NOMO-1 treated with DMSO at 0.1 percent for 48 hours (cell line): Measurements from ENCODE around the gene DDX46.
"Not testable (repeated sequence)": the region's sequence is repeated elsewhere in the genome, so short reads cannot be mapped to it uniquely, and the experiment has no call there.

Experiments
- DNase-seq: peaks from one replicate; lab custom pipeline; 2025; ENCODE audit not compliant: unreplicated experiment; lab: John Stamatoyannopoulos, UW

Gene DDX46

DNA sequence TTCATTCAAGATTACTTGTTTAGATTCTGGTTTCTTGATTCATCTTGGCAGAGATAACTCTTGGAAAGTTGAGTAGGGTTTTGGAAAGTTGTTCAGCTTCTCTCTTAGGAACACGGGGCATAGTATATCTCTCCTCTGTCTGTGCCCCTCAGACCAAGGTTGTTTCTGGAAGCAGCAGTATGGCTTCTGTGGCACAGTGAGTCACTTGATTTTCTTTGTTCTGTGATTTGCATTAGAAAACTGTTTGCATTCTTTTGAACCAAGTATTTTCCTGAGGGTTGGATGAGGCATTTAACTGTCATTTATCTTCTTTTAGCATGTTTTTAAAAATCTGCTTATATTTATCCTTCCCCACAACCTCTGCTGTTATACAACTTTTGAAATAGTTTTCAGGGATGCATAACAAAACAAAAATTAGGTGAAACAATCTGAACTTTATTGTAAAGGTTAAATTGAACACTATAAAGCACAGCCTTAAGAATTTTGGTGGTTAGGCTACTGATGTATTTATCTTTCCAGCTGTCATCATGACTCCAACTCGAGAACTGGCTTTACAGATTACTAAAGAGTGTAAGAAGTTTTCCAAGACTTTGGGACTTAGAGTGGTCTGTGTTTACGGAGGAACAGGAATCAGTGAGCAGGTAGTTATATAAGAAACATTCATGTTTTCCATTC is 26.5 kb downstream of the DDX46 start:
- no peak for DNase-seq

DNA sequence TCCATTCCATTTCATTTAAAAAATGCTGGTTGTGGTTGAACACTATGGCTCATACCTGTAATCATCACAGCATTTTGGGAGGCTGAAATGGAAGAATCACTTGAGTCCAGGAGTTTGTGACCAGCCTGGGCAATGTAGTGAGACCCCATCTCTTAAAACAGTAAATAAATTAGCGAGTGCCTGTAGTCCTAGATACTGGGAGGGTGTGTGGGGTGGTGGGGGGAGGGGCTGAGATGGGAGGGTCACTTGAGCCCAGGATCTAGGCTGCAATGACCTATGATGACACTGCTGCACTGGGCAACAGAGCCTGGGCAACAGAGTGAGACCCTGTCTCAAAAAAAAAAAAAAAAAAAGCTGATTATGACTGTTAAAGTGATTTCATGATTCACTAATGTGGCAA is 29.1 kb downstream of the DDX46 start:
- DNase-seq: no peak

DNA sequence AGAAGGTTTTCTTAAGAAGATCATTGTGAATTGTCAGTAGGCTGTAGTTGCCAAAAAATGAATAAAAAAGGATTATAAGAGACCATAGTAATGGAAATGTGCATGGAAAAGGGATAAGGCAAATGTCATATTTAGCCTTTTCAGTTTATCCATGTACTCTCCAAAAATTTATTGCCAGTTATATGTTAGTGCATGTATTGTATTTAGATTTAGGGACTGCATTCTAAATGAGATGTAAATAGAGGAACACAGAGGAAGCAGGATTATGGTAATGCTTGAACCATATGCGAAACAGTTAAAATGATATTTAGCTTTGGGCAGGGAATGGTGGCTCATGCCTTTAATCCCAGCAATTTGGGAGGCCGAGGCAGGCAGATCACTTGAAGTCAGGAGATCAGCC is 33.0 kb downstream of the DDX46 start:
- DNase-seq: no peak

- no peak for DNase-seq
Measured at GRCh38 chr5:134792286-134792685, 33.7 kb downstream of the DDX46 start.

- no peak for DNase-seq
Measured at GRCh38 chr5:134793111-134793510, 34.5 kb downstream of the DDX46 start.

GRCh38 chr5:134794082-134794481 is 35.5 kb downstream of the DDX46 start:
- DNase-seq: no peak

DNA sequence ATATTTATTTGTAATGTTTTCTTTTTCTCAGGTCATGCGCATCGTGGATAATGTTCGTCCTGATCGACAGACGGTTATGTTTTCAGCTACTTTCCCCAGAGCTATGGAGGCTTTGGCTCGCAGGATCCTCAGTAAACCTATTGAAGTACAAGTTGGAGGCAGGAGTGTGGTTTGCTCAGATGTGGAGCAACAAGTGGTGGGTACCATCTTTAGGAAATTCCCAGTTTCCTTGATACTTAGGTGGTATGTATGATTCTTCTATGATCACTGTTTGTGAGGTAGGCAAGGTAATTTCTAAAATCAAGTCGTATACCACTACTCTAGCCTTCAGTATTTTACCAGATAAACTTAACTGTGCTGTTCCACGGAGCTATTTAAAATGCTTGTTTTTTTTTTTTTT is 36.2 kb downstream of the DDX46 start:
- DNase-seq: no peak

GRCh38 chr5:134798468-134798867 is 39.9 kb downstream of the DDX46 start:
- DNase-seq: no peak

DNA sequence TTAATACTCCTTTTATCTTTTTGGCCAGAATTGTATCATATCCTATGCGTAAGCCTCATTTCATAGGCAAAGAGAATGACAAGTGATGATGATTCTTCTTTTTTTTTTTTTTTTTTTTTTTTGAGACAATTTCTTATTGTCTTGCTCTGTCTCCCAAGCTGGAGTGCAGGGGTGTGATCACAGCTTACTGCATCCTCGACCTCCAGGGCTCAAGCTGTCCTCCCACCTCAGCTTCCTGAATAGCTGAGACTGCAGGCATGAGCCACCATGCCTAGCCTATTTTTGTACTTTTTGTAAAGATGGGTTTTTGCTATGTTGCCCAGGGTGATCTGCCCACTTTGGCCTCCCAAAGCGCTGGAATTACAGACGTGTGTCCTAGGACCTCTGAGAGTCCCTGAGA is 45.2 kb downstream of the DDX46 start:
- DNase-seq: no peak

GRCh38 chr5:134813407-134813806 is 54.8 kb downstream of the DDX46 start:
- peak; percentile 64 for DNase-seq

DNA sequence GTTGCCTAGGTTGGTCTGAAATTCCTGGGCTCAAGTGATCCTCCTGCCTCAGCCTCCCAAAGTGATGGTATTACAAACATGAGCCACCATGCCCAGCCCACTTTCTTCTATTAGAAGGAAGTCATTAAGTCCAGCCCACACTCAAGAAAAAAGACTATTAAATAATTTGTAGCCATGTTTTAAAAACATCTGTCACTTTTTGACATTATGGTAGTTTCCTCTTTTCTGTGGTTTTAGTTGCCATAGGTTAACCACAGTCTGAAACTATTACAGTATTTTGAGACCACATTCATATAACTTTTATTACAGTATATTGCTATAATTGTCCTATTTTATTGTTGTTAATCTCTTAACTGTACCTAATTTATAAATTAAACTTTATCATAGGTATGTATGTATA is 55.2 kb downstream of the DDX46 start:
- DNase-seq: peak; percentile 92

- DNase-seq: no peak
Measured at GRCh38 chr5:134817006-134817405, 58.4 kb downstream of the DDX46 start.

GRCh38 chr5:134818776-134819175 is 60.2 kb downstream of the DDX46 start:
- DNase-seq: no peak

GRCh38 chr5:134819407-134819963 is 60.9 kb downstream of the DDX46 start:
- no peak for DNase-seq

- no peak for DNase-seq
Measured at GRCh38 chr5:134821841-134822240, 63.3 kb downstream of the DDX46 start.

- DNase-seq: no peak
Measured at GRCh38 chr5:134824681-134825080, 66.1 kb downstream of the DDX46 start.

DNA sequence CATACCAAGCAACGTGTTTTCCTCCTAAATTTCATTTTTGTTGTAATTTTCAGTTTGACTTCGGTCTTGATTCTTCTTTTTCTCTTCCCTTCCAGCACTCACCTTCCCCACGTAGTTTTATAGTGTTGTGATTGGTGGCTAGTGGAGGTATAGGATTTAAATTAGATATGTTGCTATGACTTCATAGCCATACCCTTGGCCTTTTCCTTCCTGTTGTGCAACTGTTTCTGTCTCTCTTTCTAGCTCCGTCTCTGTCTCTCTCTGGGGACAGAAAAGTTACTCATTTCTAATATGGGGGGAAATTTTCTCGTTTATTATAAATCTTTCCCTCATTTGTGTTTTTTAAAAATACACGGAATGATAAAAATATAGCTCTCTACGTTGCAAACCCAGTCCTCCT is 66.6 kb downstream of the DDX46 start:
- peak; percentile 60 for DNase-seq

- DNase-seq: no peak
Measured at GRCh38 chr5:134833340-134834032, 74.9 kb downstream of the DDX46 start.

GRCh38 chr5:134835623-134836022 is 77.0 kb downstream of the DDX46 start:
- no peak for DNase-seq

DNA sequence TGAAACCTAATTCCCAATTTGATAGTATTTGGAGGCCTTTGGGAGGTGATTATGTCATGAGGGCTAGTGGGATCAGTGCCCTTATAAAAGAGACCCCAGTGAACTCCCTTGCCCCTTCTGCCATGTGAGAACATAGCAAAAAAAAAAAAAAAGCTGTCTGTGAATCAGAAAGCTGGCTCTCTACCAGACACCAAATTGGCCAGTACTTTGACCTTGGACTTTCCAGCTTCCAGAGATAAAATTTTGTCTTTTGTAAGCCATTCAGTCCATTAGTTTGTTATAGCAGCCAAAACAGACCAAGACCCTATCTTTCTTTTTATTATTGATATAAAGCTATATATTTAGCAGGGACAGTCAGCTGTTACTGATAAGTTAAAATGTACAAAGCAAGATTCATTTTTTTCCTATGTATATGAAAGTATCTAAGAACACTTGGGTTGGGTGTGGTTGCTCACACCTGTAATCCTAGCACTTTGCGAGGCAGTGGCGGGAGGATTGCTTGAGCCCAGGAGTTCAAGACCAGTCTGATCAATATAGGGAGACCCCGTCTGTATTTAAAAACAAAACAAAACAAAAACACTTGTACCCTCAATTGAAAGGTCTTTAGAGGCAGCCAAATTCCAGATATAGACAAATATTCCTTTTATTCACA is 79.1 kb downstream of the DDX46 start:
- no peak for DNase-seq

GRCh38 chr5:134838361-134838760 is 79.8 kb downstream of the DDX46 start:
- not testable (repeated sequence) for DNase-seq

DNA sequence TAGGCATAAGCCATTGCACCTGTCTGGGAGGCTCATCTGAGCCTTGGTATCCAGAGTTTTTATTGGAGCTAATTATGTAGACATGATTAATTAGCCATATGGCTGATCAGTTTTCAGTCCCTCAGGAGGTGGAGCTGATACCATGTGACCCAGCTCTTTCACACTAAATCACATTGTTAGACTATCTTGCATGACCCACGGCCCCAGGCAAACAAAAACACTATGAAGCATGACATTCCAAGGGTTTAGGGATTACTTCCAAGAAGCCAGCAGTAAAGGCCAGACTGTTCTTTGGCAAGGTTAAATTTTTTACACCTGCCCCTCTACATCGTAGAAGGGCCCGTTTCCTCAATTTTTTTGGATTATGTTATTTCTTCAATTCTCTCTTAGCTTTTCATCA is 82.2 kb downstream of the DDX46 start:
- DNase-seq: no peak
